Measurements from ENCODE around the gene CSNK1G2.
A peak's percentile ranks its signal among the peaks of the same experiment; 100 is the strongest.

The CSNK1G2 gene

DNA sequence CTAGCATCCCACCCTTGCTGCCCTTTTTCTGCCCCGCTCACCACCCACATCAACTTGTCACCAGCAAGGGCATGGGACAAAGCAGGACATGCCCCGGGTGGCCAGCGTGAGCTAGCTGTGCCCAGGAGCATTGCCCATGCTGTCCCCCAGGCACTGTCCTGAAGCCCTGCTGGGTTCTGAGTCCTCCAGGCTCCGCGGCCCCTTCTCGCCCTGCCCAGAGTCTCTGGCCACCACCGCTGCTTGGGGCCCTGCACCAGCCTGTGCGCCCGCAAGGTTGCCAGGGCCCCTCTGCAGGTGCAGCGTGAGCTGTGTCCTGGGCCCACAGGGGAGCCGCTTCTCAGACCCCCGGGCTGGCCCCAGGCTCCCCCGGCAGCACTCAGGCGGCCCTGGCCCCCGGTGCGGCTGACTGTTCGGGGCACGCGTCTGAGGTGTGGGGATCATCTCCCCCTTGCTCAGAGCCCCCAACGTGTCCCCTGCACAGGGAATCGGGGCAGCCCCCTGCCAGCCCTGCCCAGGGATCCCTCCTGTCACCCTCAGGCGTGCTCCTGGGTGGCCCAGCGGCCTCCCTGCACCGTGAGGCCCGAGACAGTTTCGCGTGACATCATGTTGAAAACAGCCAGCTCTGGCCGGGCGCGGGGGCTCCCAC lies 4.1 kb downstream of the CSNK1G2 start:
- DNase-seq, result no peak

DNA sequence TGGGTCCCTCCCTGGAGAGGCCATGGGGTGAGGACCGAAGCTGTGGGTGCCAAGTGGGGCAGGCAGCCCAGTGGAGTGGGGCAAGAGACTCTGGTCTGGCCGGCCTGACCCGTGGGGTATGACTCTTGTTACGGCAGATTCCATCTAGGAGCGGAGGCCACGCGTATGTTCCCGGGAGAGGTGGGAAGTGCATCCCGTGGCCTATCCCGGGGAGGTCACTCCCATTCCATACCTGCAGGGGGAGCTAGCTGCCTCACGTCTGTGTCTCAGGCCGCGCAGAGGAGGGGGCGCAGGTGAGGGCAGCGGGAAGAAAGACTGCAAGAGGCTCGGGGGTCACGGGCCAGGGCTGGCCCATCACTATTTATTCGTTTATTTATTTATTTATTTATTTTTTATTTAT lies 4.9 kb downstream of the CSNK1G2 start:
- DNase-seq, result peak; percentile 36

DNA sequence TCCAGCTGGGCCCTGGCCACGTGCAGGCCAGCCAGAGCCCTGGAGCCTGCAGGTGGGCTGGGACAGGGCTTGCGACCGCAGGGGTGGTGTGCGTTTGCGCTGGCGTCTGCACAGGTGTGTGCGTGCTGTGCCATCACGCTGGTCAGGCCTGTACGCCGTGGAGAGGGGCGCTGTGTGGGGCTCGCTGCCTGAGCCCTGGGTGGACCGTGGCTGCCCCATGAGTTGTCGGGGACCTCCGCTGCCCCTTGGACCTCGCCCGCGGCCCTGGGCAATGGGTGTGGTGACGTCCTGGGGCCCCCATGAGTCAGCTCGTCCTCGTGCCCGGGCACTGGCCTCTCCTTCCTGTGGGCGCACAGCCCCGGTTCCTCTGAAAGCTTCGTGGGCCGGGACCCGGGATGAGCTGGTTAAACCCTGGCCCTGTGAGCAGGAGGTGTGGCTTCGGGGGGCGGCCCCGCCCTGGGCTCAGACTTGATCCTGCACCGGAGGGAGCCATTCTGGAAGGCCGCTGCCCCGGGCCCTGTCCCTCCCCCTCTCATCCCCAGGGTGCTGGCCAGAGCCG lies 6.8 kb downstream of the CSNK1G2 start:
- no peak for DNase-seq

DNA sequence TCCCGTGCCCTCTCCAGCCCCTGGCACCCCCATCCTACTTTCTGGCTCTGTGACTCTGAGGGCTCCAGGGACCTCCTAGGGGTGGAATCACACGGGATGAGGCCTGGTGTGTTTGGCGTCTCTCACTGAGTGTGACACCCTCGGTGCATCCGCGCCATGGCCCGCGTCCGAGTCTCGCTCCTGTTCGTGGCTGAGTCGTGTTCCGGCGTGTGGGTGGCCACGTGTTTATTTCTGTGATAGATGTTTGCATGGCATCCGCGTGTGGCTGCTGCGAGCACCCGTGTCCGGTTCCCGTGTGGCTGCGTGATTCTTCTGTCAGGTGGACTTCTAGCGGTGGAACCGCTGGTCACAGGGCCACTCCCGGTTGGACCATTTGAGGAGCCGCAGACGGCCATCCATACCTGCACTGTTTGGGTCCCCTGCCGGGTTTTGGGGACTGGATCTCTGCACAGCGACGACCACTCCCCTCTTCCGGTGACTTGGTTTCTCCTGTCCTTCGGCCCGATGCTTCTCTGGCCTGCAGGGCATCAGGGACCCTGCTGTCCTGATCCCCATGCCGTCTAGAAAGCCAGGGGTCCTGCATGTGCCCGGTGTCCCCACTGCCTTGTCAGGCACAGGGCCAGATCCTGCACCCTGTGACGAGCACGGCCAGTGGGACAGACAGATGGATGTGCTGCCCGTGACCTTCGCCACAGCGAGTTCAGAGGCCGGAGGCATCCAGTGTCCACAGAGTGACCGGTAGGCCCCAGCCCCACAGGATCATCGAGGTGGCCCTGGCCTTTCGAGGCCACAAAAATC lies 8.5 kb downstream of the CSNK1G2 start:
- DNase-seq, result no peak

DNA sequence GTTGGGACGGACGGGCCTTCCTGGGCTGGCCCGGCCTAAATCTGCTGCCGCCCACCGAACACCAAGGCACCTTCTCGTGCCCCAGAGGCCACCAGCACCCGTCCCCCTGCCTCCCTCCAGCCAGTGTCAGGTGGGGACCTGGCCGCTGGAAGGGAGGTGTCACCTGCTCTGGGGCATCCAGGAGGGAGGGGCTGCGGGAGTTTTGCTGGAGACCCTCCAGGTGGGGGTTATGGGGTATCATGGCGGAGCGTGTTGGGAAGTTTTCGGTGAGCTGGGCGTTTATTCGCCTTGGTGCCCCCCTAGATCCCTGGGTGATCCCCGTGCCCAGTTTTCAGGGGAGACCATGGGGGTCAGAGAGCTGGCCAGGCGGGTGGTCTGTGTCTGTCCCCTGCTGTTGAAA lies 9.7 kb downstream of the CSNK1G2 start:
- no peak for DNase-seq

DNA sequence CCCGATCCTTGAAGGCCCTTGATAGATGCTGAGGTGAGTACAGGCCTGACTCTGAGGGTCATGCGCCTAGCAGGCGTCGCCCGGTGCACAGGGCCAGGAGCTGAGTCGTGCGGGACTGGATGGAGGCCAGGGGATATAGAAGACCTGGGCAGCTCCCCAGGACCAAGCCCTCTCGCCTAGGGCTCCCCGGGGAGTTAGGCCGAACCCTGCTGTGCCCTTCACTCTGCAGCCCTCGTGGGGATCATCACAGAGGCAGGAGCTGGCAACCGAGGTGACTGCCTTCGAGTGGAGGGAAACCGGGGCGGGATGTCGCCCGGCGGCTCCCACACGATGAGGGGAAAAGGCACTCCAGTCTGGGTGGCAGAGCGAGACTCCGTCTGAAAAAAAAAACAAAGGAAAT lies 11.7 kb downstream of the CSNK1G2 start:
- no peak for DNase-seq

DNA sequence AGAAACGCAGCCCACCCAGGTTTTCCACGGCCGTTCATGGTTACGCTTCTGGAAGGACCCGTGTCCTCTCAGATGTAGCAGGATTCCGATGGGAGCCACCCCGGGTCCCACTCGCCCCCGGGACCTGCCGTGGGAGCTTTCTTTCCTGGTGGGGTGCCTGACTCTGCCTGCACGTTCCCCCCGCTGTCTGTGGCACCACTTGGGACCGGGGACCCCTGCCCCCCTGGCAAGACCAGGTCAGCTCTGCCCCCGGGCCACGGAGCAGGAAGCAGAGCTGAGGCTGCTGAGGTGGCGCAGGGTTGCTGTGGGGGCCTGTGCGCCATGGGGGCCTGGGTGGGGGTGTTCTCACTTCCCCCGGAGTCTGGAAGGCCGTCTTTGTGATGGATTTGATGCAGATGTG lies 12.1 kb downstream of the CSNK1G2 start:
- DNase-seq, result no peak

DNA sequence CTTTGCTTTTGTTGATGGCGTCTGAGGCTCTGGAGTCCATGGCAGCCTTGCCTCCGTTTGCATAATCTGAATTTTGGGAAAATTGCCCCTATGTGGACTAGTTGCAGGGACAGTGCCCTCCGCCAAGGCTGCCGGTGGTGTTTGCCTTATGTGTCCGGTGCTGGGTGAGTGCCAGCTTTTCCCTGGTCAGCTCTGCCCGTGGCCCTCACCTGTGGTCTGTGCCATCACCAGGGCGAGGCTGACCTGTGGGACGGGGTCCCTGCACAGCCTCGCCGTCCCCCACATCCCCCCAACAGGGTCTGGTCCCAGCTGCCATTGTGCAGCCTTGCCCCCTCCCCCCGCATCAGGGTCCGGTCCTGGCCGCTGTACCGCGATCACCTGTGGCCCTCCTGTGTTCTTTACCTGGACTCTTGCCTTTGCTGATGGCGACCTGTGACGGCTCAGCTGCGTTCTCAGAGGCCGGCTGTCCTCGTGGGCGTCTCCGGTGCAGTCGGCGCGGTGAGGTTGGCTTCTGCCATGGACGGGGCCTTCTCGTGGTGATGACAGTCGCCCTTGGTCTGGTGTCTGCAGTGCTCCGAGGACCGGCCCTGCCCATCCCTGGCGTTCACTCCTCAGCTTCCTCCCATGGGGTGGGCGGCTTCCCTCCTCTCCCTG lies 12.6 kb downstream of the CSNK1G2 start:
- no peak for DNase-seq

DNA sequence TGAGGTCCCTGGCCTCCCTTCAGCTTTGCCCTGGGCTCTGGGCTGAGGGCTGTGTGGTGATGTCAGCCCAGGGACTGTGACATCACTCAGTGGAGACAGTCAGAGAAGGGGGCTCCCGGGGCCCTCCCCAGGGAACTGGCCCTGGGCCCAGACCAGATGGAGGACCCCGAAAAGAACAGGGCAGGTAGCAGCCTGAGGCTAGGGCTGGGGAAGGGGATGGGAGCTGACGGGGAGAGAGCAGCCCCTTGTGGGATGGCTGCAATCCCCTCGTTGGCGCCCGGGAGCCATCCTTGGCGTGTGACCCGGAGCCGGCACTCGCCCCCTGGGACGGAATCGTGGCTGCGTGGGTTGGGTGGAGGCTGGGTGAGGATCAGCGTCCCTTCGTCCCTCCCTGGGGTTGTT lies 13.6 kb downstream of the CSNK1G2 start:
- no peak for DNase-seq

DNA sequence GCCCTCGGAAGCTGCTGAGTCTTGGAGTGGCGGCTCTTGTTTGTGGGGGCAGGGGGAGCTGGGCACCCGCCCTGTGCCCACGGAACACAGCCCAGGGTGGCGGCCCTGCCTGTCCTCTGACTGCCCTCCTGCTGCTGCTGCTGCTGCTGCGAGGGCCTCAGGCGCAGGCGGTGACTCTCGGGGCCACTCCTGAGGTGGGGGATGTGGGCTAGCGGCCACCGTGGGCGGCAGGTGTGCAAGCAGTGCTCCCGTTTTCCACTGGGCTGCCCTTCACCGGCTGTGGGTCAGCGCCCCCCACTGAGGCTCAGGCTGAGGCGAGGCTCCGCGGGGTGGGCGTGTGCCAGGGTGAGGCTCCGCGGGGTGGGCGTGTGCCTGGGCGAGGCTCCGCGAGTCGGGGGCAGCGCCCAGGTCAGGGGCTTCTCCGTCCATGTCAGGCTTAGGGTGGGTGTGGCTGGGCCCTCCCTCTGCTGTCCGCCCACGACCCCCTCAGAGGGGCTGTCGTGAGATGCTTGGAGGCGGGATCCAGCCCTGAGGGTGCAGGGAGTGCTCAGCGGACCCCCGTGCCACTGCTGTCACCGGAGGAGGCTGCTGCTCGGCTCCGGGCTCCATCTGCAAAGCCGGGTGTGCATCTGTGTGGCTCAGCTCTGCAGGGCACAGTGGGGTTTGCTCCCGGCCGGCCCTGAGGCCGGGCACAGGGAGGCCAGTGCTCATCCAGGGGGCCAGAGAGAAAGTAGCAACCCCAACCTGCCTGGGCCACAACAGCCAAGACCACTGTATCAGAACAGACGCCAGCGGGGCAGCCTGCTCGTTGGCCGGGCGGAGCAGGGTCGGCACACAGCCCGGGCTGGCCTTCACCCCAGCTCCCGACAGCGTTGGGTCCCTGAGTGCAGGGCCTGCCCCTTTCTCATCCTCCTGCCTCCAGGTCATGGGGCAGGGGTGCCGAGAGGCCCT lies 14.5 kb downstream of the CSNK1G2 start:
- DNase-seq, result no peak

DNA sequence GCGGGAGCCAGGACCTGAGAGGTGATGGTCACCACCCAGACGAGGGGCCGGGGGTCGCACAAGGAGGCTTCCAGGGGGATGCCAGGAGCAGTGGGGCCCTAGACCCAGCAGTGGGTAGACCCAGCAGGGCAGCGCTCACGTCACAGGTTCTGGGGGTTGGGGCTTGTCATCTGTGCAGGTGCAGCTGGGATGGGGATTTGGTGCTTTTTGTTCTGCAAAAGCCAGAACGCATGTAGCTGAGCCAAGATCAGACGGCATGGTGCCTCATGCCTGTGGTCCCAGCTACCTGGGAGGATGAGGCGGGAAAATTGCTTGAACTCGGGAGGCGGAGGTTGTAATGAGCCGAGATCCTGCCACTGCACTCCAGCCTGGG lies 15.1 kb downstream of the CSNK1G2 start:
- no peak for DNase-seq

DNA sequence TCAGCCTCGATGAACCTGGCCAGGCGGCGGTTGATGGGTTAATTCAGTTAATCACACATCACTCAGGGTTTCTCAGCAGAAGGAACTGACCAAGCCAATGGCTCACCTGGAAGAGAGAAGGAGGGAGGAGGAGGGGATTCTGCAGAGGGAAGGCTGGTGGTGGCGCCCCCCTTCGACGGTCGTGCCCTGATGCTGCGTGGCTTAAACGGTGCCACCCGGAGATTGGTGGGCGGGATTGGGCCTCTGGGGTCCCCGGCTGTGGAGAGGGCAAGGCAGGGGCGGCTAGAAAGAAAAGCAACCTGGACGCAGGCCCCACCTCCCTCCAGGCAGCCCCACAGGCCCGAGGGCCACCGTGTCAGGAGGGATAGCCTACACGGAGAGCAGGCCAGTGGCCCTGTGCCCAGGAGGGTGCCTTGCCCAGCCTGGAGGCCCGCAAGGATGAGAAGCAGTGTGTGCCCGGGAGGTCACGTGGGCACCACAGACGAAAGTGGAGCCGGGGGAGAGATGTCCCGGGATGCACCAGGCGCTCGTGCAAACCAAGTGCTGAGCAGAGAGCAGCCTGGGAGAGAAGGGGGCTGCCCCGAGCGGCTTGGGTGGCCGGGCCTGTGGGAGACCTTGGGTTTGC lies 16.0 kb downstream of the CSNK1G2 start:
- DNase-seq, result no peak

DNA sequence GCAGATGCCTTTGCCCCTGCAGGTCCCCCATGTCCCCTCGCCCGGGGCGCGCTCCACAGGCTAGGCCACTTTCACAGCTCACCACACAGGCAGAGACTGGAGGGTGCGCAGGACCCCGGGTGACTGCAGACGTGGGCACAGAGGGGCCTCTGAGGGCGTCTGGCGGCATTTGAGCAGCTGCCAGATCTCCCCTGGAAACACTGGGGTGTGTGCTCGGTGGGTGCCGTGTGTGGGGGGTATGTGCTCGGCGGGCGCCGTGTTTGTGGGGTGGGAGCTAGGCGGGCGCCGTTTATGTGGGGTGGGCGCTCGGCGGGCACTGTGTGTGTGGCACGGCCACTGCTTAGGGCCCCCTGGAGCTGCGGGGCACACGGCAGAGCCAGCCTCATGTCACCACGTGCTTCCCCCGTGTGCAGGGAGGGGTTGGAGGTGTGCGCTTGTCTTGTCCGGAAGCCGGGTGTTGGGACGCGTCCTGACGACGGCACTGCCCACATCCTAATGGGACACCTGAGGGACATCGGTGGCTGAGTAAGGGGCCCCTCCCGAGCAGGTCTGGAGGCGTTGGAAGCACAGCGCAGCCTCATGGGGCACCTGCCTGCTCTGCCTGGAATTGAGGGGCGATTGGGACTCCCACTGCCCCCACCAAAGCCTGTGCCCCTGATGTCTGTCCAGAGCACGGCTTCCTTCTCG lies 16.7 kb downstream of the CSNK1G2 start:
- no peak for DNase-seq

DNA sequence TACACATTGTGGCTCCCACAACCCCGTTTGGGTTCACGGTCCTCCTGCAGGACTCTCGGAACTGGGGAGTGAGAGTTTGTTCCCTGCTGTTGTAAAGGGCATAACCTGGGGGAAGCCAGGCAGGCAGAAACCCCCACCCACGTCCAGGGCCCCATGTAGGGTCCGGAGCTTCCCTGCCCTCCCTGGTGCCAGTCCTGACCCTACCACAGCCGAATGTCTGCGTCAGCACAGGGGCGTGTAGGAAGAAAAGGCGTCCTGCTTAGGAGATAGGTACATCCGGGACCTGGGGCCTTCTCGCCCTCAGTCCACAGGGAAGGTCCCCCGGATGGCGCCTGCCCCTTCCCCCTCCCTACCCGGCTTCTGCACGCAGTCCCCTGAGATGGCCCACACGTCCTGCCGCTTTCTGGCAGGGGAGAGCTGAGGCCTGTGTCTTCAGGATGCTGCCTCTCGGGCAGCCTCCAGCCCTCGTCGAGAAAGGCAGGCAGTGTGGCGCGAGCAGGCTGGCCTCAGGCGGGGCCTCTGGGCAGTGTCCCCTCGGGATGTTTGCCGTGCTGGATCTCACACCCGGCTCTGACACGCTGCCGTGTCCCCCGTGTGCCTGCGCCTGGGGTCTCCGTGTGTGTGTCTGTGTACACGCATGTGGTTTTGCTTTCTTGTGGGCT lies 19.1 kb downstream of the CSNK1G2 start:
- DNase-seq, result no peak

DNA sequence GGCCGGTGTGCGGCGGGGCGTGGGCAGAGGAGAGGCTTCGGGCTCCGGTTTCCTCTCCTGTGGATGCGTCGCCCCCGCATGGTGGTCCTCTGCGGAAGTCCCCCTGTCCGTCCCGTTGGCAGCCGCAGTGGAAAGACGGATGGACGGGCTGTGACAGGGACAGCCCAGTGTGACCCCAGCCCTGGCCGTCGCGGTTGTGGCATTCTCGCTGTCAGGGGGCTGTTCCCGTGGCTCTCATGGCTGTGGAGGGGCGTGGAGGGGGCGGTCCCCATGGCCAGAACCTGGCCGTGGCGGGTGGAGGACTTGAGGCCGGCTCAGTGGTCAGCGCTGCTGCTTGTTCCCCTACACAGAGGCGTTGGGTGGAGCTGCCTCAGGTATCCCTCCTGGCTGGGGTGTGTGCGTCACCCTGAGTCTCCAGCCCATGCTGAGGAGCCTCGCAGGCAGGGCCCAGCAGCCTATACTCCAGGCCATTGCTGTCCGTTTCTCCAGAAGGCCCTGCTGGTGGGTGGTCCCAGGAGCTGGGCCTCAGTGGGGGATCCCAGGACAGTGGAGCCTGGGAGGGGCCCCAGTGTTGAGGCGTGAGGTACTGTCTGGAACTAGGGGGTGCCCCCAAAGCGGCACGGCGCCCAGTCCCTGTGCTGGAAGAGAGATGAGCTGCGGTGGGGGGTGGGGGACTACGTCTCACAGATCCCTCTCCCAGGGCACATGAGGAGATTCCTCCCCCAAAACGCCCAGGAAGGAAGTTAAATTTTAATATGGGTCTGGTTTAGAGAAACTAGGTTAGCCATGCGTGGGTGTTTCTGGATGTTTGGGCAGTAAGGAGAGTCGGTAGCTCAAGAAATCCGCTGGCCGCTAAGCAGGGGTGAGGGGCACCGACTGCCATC lies 20.3 kb downstream of the CSNK1G2 start:
- no peak for DNase-seq

DNA sequence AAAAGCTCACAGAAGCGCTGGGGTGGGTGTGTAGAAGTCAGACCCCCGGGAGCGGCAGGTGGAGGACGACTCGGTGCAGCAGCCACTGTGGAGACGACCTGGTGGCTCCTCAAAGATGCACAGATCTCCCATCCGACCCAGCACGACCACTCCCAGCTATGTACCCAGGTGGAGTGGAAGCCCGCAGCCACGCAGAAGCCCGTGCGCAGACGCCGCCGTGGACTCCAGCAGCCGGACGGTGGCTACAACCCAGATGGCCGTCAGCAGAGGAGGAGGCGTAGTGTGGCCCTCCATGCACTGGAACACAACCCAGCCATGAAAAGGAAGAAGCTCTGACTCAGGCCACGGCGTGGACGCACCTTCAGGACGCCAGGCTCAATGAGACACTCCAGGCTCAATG lies 21.7 kb downstream of the CSNK1G2 start:
- no peak for DNase-seq

DNA sequence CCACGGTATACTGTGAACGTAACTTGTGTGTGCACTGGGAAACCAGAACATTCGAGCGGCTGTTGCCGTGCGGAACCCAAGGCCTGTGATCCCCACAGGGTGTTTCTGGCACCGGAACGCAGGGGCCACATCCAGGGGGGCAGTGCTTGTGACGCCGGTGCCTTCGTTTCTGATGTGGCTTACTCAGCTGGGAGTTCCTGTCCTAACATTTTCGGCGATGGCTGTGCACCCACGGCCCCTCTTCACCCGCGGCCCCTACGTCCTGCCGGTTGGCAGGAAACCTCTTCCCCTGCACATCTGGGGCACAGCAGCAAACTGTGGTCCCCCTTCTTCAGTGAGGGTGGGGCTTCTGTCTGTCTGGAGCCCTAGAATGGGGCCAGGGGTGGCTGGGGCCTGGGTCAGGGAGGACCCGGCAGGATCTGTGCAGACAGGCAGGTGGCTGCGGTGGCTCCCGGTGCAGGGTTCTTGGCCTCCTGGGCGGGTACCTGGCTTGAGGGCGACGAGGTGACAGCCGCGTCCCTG lies 26.2 kb downstream of the CSNK1G2 start:
- DNase-seq, result peak; percentile 25

DNA sequence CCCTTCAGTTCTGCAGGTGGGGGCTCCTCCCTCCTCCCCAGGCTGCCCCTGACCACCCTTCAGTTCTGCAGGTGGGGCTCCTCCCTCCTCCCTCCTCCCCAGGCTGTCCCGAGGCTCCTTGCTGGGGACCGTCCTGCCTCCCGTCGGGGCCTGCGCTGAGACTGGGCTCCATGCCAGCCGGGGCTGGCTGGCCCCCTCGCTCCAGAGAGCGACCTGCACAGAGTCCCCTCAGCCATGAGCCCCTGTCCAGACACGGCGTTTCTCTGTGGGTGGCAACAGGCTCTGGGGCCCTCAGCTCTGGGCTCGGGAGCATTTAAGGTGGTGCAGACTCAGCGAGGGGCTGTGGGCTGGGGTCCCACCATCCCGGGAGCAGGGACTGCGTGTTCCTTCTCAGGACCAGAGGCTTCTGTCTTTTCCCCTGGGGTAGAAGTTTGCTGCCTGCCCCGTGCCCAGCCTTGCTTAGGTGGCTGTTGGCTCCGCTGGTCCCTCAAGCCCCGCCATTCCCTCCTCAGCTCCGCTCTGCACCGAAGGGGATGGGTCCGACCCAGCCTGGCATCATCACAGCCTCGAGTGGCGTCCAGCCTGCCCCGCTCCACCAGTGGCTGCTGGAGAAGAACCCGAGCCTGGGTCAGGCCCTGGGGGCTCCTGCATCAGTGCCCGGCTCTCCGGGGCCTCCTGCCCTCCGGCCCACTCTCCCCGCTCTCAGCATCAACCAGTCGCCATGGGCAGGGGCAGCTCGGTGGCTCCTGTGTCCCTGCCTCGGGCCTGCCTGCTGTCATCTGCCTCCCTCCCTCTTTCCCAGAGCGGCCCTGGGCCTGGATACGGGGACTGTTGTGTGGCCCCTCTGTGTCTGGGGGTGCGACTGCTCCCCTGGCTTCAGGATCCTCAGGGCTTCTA lies 27.6 kb downstream of the CSNK1G2 start:
- no peak for DNase-seq

Measured in CD4-positive, alpha-beta T cell treated with Interleukin-12 subunit alpha and Interleukin-12 subunit beta, for 1 hour (primary cell).